Activated gamma-delta T cell treated with anti-CD3 and anti-CD28 coated beads, Interleukin-2, amount 50 U/mL, for 16 hours (primary cell): ENCODE data around the gene KRTAP10-7.
"Not testable (repeated sequence)": the region's sequence is repeated elsewhere in the genome, so short reads cannot be mapped to it uniquely, and the experiment has no call there.

ENCODE experiments used
- DNase-seq: peaks from one replicate; pipeline ENCODE4 v3.0.0-alpha.2; 2020; ENCODE audit warnings: low read depth

KRTAP10-7 gene

GRCh38 chr21:44612029-44612486 lies 11.7 kb downstream of the KRTAP10-7 start, which contains the start of gene KRTAP10-8:
TSS of gene KRTAP10-8 (plus strand) at chr21:44612079. CDS start at chr21:44612101, 22 bp downstream.
- DNase-seq = no peak

- DNase-seq = no peak
Measured at GRCh38 chr21:44612669-44613229, 12.4 kb downstream of the KRTAP10-7 start.

GRCh38 chr21:44613386-44614155 lies 13.2 kb downstream of the KRTAP10-7 start:
- DNase-seq = no peak

GRCh38 chr21:44614161-44614631 lies 13.8 kb downstream of the KRTAP10-7 start:
- no peak for DNase-seq

GRCh38 chr21:44614961-44615391 lies 14.6 kb downstream of the KRTAP10-7 start:
- no peak for DNase-seq

- no peak for DNase-seq
Measured at GRCh38 chr21:44615466-44615865, 15.1 kb downstream of the KRTAP10-7 start.

GRCh38 chr21:44615911-44616590 lies 15.7 kb downstream of the KRTAP10-7 start:
- no peak for DNase-seq

GRCh38 chr21:44616591-44616926 lies 16.2 kb downstream of the KRTAP10-7 start:
- DNase-seq = no peak

GRCh38 chr21:44617071-44617501 lies 16.7 kb downstream of the KRTAP10-7 start:
- no peak for DNase-seq

GRCh38 chr21:44618504-44618903 lies 18.1 kb downstream of the KRTAP10-7 start:
- no peak for DNase-seq

- peak; percentile 38 for DNase-seq
Measured at GRCh38 chr21:44618909-44619308, 18.5 kb downstream of the KRTAP10-7 start.

- no peak for DNase-seq
Measured at GRCh38 chr21:44619886-44620285, 19.5 kb downstream of the KRTAP10-7 start.

GRCh38 chr21:44623575-44623974 lies 23.2 kb downstream of the KRTAP10-7 start:
- no peak for DNase-seq

GRCh38 chr21:44625756-44626155 lies 25.4 kb downstream of the KRTAP10-7 start:
- DNase-seq = no peak

GRCh38 chr21:44626262-44626661 lies 25.9 kb downstream of the KRTAP10-7 start:
- peak; percentile 12 for DNase-seq

- no peak for DNase-seq
Measured at GRCh38 chr21:44626673-44627143, 26.3 kb downstream of the KRTAP10-7 start, which contains the start of gene KRTAP10-9. TSS of gene KRTAP10-9 (plus strand) at chr21:44627093. CDS start at chr21:44627172, 79 bp downstream.

GRCh38 chr21:44627181-44627822 lies 26.9 kb downstream of the KRTAP10-7 start:
- not testable (repeated sequence) for DNase-seq

GRCh38 chr21:44627831-44628233 lies 27.4 kb downstream of the KRTAP10-7 start:
- DNase-seq = not testable (repeated sequence)

- no peak for DNase-seq
Measured at GRCh38 chr21:44628707-44629391, 28.5 kb downstream of the KRTAP10-7 start.

- DNase-seq = no peak
Measured at GRCh38 chr21:44630440-44630839, 30.0 kb downstream of the KRTAP10-7 start.

- no peak for DNase-seq
Measured at GRCh38 chr21:44632067-44632466, 31.7 kb downstream of the KRTAP10-7 start.
